Activated CD4-positive, alpha-beta T cell treated with anti-CD3 and anti-CD28 coated beads for 36 hours (primary cell): ENCODE data around the gene CUL1. TPM values are rescaled to one million over a fixed set of nuclear protein-coding genes. Genes with fewer than 3 reads are reported as not detected.

ENCODE experiments used
- ATAC-seq: fragments of 200-7000 bp; cut with Tn5 transposase; one replicate; pipeline ENCODE4 v1.10.0; 2021; ENCODE audit warnings: mild to moderate bottlenecking, moderate library complexity
- CTCF ChIA-PET: fragments of 350-600 bp; sonication (Branson Sonifier 250); formaldehyde crosslinking; loops from one replicate; lab custom pipeline; 2021; ENCODE audit warnings: antibody characterized with exemption; lab: Charles Lee
- POLR2A ChIA-PET: fragments of 350-600 bp; sonication (Branson Sonifier 250); formaldehyde crosslinking; loops from one replicate; lab custom pipeline; 2021; ENCODE audit warnings: antibody characterized with exemption, inconsistent platforms; lab: Charles Lee
- DNase-seq: peaks from one replicate; pipeline ENCODE4 v3.0.0-alpha.2; 2020
- H3K27ac Mint-ChIP-seq: one replicate; pipeline ENCODE4 v1.8.0; 2021; ENCODE audit warnings: mixed read lengths
- H3K27me3 Mint-ChIP-seq: one replicate; pipeline ENCODE4 v1.8.0; 2021; ENCODE audit warnings: mixed read lengths
- H3K36me3 Mint-ChIP-seq: one replicate; pipeline ENCODE4 v1.8.0; 2021; ENCODE audit warnings: low read depth, mixed read lengths
- H3K4me1 Mint-ChIP-seq: one replicate; pipeline ENCODE4 v1.8.0; 2021; ENCODE audit warnings: mixed read lengths
- H3K4me3 Mint-ChIP-seq: one replicate; pipeline ENCODE4 v1.8.0; 2021; ENCODE audit warnings: mild to moderate bottlenecking, moderate library complexity, mixed read lengths
- H3K9me3 Mint-ChIP-seq: one replicate; pipeline ENCODE4 v1.8.0; 2021; ENCODE audit warnings: low read depth, mixed read lengths
- intact Hi-C, 2 experiments: fragments of 100-400 bp; cut with DNase I in 1 of 2; cut with micrococcal nuclease in 1 of 2; formaldehyde crosslinking; loops; one replicate each; pipeline versions ENCODE4 v1.14.2 to v1.15.1; 2022 to 2024; cut with DNase I, micrococcal nuclease
- total RNA-seq, 2 experiments: library from RNA; stranded (reverse); gene quantifications; one replicate each; pipeline ENCODE4 v1.2.3, GENCODE V29; 2021

CUL1 gene
- total RNA-seq, 2 experiments from 2014 or later, result 72.7 to 76.7 TPM

DNA sequence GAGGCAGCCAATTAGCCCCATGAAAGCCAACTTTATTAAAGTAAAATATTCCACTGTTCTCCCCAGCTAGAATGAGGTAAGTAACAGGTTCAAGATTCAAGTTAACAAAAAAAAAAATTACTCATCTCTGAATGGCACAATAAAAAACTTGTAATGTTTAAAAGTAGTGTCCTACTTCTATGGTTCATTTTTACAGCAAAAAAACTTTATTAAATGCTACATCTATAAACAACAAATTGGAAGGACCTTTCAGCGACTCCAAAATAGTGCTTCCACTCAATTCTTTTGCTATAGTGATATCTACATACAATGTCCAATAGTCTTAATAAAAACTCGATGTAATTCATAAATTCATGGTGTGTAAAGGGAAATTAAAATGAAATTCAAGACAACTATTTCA lies 126.2 kb downstream of the CUL1 start:
- DNase-seq (no peak), ATAC-seq (no peak)
- Mint-ChIP-seq H3K27me3 (no peaks in the 10 kb centered on the region), H3K4me1 (peaks cover 2% of the 10 kb centered on the region), H3K4me3 (no peak overlapping the region), H3K9me3 (no peaks in the 10 kb centered on the region), H3K36me3 (peaks cover 56% of the 10 kb centered on the region), H3K27ac (no peak overlapping the region)
- ChIA-PET POLR2A (no interaction called here), CTCF (no interaction called here)
- intact Hi-C loops, result no loop called here

- H3K36me3 Mint-ChIP-seq, result peaks cover 55% of the 10 kb centered on the region
- no peak overlapping the region for H3K4me3 Mint-ChIP-seq
- DNase-seq (no peak), ATAC-seq (no peak)
- H3K9me3 Mint-ChIP-seq, result no peaks in the 10 kb centered on the region
- CTCF ChIA-PET, result no interaction called here
- H3K27ac Mint-ChIP-seq, result no peak overlapping the region
- H3K27me3 Mint-ChIP-seq, result no peaks in the 10 kb centered on the region
- intact Hi-C loops, result no loop called here
- H3K4me1 Mint-ChIP-seq, result peaks cover 2% of the 10 kb centered on the region
- POLR2A ChIA-PET, result no interaction called here
These were observed 126.6 kb downstream of the CUL1 start for GRCh38 chr7:148825338-148825737.

GRCh38 chr7:148828965-148829364 lies 130.3 kb downstream of the CUL1 start:
- CTCF ChIA-PET, result interaction anchor here (0.8 kb wide), 1 partner anchor 168 kb away, joined by 3 read pairs; no protein-coding TSS in a partner anchor

GRCh38 chr7:148830897-148831692 lies 132.4 kb downstream of the CUL1 start:
- intact Hi-C loops, result loop anchor here in 1 of 2 experiments (1.0 kb wide), 1 partner anchor 36 kb away; no protein-coding TSS in a partner anchor
- ChIA-PET CTCF (interaction anchor here (0.5 to 1.6 kb wide), 2 partner anchors 111 to 132 kb away, joined by 4 to 5 read pairs; no protein-coding TSS in a partner anchor), POLR2A (no interaction called here)
- Mint-ChIP-seq H3K4me1 (no peaks in the 10 kb centered on the region), H3K9me3 (no peaks in the 10 kb centered on the region), H3K4me3 (no peak overlapping the region), H3K27me3 (no peaks in the 10 kb centered on the region), H3K36me3 (peaks cover 52% of the 10 kb centered on the region), H3K27ac (no peak overlapping the region)
- ATAC-seq, result no peak
- DNase-seq, result no peak

More at GRCh38 chr7:148828965-148829364, 130.3 kb downstream of the CUL1 start:
- Mint-ChIP-seq H3K27ac (no peak overlapping the region), H3K36me3 (peaks cover 58% of the 10 kb centered on the region), H3K4me3 (no peak overlapping the region), H3K4me1 (no peaks in the 10 kb centered on the region), H3K27me3 (no peaks in the 10 kb centered on the region), H3K9me3 (no peaks in the 10 kb centered on the region)
- DNase-seq (no peak), ATAC-seq (no peak)
- POLR2A ChIA-PET, result no interaction called here
- intact Hi-C loops, result no loop called here

GRCh38 chr7:148831782-148832181 lies 133.1 kb downstream of the CUL1 start:
- Mint-ChIP-seq H3K27me3 (no peaks in the 10 kb centered on the region), H3K27ac (no peak overlapping the region), H3K4me3 (no peak overlapping the region), H3K9me3 (no peaks in the 10 kb centered on the region), H3K36me3 (peaks cover 55% of the 10 kb centered on the region), H3K4me1 (no peaks in the 10 kb centered on the region)
- no peak for ATAC-seq
- no peak for DNase-seq
- intact Hi-C loops, result loop anchor here in 1 of 2 experiments (1.0 kb wide), 1 partner anchor 36 kb away; no protein-coding TSS in a partner anchor
- ChIA-PET POLR2A (no interaction called here), CTCF (interaction anchor here (0.5 to 1.6 kb wide), 3 partner anchors 16 to 131 kb away, joined by 3 to 5 read pairs (median 4); no protein-coding TSS in a partner anchor)

DNA sequence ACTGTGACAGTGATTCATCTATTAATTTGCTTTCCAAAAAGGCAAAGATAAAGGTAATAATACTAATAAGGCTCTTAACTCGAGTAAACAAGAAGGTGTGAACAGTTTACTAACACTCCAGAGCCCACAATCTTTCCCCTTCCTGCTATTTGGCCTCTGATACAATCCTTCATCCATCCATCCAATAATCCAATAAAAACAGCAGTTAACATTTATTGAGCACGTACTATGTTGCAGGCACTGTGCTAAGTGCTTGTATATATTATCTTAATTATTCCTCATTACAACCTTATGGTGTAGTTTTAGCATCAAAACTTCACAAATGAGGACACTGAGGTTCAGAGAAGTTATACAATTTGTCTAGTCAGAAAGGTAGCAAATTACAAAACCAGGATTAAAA lies 135.9 kb downstream of the CUL1 start:
- peaks cover 1% of the 10 kb centered on the region for H3K9me3 Mint-ChIP-seq
- no peaks in the 10 kb centered on the region for H3K27me3 Mint-ChIP-seq
- DNase-seq (no peak), ATAC-seq (no peak)
- CTCF ChIA-PET, result interaction anchor here (0.9 kb wide), 1 partner anchor 231 kb away, joined by 3 read pairs; no protein-coding TSS in a partner anchor
- intact Hi-C loops, result loop anchor here in 1 of 2 experiments (5.0 kb wide), 1 partner anchor 38 kb away; no protein-coding TSS in a partner anchor
- no peak overlapping the region for H3K4me3 Mint-ChIP-seq
- POLR2A ChIA-PET, result no interaction called here
- peaks cover 67% of the 10 kb centered on the region for H3K36me3 Mint-ChIP-seq
- H3K4me1 Mint-ChIP-seq, result peaks cover 16% of the 10 kb centered on the region
- no peak overlapping the region for H3K27ac Mint-ChIP-seq

- no peak for DNase-seq
- intact Hi-C loops, result loop anchor here in 1 of 2 experiments (5.0 kb wide), 1 partner anchor 36 kb away; no protein-coding TSS in a partner anchor
- Mint-ChIP-seq H3K4me3 (no peak overlapping the region), H3K9me3 (peaks cover 1% of the 10 kb centered on the region), H3K36me3 (peaks cover 62% of the 10 kb centered on the region), H3K4me1 (peaks cover 25% of the 10 kb centered on the region), H3K27ac (no peak overlapping the region), H3K27me3 (no peaks in the 10 kb centered on the region)
- CTCF ChIA-PET, result no interaction called here
- ATAC-seq, result peak; percentile 51
- POLR2A ChIA-PET, result no interaction called here
These were observed 137.2 kb downstream of the CUL1 start for GRCh38 chr7:148835854-148836253.

- CTCF ChIA-PET, result interaction anchor here (0.7 kb wide), 1 partner anchor 159 kb away, joined by 3 read pairs; no protein-coding TSS in a partner anchor
- Mint-ChIP-seq H3K27ac (peak overlapping the region; percentile 42), H3K27me3 (no peaks in the 10 kb centered on the region), H3K4me1 (peaks cover 27% of the 10 kb centered on the region), H3K36me3 (peaks cover 59% of the 10 kb centered on the region), H3K4me3 (no peak overlapping the region), H3K9me3 (peaks cover 1% of the 10 kb centered on the region)
- DNase-seq (no peak), ATAC-seq (no peak)
- intact Hi-C loops, result loop anchor here in 1 of 2 experiments (5.0 kb wide), 1 partner anchor 33 kb away; no protein-coding TSS in a partner anchor
- POLR2A ChIA-PET, result no interaction called here
These were observed 140.2 kb downstream of the CUL1 start for GRCh38 chr7:148838905-148839304.

GRCh38 chr7:148847815-148848734 lies 149.4 kb downstream of the CUL1 start:
- DNase-seq, result no peak
- intact Hi-C loops, result no loop called here
- Mint-ChIP-seq H3K9me3 (no peaks in the 10 kb centered on the region), H3K4me3 (no peak overlapping the region), H3K27ac (no peak overlapping the region), H3K4me1 (peaks cover 43% of the 10 kb centered on the region), H3K27me3 (no peaks in the 10 kb centered on the region), H3K36me3 (peaks cover 24% of the 10 kb centered on the region)
- ATAC-seq, result no peak
- CTCF ChIA-PET, result interaction anchor here (1.1 to 3.1 kb wide), 2 partner anchors 8 to 11 kb away, joined by 3 to 20 read pairs; no protein-coding TSS in a partner anchor
- POLR2A ChIA-PET, result no interaction called here

DNA sequence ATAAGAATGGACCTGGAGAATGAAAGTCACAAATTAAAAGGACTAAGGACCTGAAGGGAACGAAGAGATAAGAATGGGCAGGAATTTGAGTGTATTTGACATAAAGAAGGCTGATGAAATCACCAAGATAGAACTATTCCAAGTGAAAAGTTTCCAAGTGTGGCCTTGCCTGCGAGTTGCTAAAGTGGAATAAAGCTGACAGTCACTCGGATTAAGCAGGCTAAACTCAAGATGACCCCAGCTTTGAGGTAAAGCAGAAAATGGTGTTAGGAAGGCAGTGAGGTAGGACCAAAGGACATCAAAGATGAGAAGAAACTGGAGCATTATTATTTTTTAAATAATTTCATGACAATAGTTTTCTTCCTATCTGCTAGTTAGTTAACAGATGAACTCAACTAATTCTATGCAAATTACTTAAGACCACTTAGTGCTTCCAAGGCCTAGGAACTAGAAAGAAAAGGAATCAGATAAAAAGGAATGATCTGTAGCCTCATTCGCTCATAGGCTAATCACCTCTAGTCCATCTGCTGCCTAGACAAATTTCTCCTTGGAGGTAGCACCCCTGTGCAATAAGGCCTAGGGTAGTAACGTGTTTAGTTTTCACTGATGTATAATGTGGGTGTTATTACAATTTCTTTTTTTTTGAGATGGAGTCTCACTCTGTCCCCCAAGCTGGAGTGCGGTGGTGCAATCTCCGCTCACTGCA lies 150.8 kb downstream of the CUL1 start:
- H3K27ac Mint-ChIP-seq, result no peak overlapping the region
- H3K27me3 Mint-ChIP-seq, result no peaks in the 10 kb centered on the region
- no peak for DNase-seq
- peaks cover 13% of the 10 kb centered on the region for H3K36me3 Mint-ChIP-seq
- no peaks in the 10 kb centered on the region for H3K9me3 Mint-ChIP-seq
- POLR2A ChIA-PET, result no interaction called here
- H3K4me3 Mint-ChIP-seq, result no peak overlapping the region
- peaks cover 46% of the 10 kb centered on the region for H3K4me1 Mint-ChIP-seq
- CTCF ChIA-PET, result no interaction called here
- intact Hi-C loops, result no loop called here
- no peak for ATAC-seq
